ENCODE results near the gene CHD1.

CHD1 gene

GRCh38 chr5:98845878-98846277, 82.9 kb downstream of the CHD1 start:
- in situ Hi-C loops (cut with MboI; ENCODE audit: low pct_unique_long_range_greater_than_20kb, low sequenced_read_pairs, unreplicated experiment): no loop called here
- TF ChIP-seq, protein P1, sequence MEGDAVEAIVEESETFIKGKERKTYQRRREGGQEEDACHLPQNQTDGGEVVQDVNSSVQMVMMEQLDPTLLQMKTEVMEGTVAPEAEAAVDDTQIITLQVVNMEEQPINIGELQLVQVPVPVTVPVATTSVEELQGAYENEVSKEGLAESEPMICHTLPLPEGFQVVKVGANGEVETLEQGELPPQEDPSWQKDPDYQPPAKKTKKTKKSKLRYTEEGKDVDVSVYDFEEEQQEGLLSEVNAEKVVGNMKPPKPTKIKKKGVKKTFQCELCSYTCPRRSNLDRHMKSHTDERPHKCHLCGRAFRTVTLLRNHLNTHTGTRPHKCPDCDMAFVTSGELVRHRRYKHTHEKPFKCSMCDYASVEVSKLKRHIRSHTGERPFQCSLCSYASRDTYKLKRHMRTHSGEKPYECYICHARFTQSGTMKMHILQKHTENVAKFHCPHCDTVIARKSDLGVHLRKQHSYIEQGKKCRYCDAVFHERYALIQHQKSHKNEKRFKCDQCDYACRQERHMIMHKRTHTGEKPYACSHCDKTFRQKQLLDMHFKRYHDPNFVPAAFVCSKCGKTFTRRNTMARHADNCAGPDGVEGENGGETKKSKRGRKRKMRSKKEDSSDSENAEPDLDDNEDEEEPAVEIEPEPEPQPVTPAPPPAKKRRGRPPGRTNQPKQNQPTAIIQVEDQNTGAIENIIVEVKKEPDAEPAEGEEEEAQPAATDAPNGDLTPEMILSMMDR (IDR thresholded peaks at IDR 0.05; ENCODE audit: extremely low read depth, insufficient read depth, missing control alignments): no peak
- DNase-seq (ENCODE audit: low spot score): no peak

DNA sequence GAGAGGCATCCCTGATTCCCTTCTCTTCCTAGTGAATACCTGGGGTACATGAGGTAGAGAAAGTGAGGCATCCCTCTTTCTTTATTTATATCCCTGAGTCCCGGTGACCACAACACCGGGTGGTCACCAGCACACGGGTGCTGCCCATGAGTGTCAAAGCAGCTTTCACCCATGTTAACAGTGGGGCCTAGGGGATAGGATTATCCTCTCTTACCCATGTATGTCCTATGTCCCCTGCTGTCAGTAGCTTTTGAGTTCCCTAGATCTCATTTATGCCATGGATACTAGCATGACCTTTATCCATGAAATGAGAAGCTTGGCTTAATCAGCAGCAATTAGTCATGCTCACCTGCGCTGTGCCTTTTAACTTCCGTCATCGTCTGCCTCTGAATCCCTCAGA, 83.9 kb downstream of the CHD1 start:
- TF ChIP-seq, protein P1 (IDR thresholded peaks at IDR 0.05; ENCODE audit: extremely low read depth, insufficient read depth, missing control alignments): no peak
- in situ Hi-C loops (cut with MboI; ENCODE audit: low pct_unique_long_range_greater_than_20kb, low sequenced_read_pairs, unreplicated experiment): no loop called here

GRCh38 chr5:98843481-98843880, 85.3 kb downstream of the CHD1 start:
- in situ Hi-C loops (cut with MboI; ENCODE audit: low pct_unique_long_range_greater_than_20kb, low sequenced_read_pairs, unreplicated experiment): no loop called here
- TF ChIP-seq, protein P1 (IDR thresholded peaks at IDR 0.05; ENCODE audit: extremely low read depth, insufficient read depth, missing control alignments): no peak
- no peak for DNase-seq (ENCODE audit: low spot score)

More for the DNA sequence above, 83.9 kb downstream of the CHD1 start:
- DNase-seq (ENCODE audit: low spot score): no peak

GRCh38 chr5:98840946-98841345, 87.9 kb downstream of the CHD1 start:
- TF ChIP-seq, protein P1 (IDR thresholded peaks at IDR 0.05; ENCODE audit: extremely low read depth, insufficient read depth, missing control alignments): no peak
- no peak for DNase-seq (ENCODE audit: low spot score)
- in situ Hi-C loops (cut with MboI; ENCODE audit: low pct_unique_long_range_greater_than_20kb, low sequenced_read_pairs, unreplicated experiment): no loop called here

DNA sequence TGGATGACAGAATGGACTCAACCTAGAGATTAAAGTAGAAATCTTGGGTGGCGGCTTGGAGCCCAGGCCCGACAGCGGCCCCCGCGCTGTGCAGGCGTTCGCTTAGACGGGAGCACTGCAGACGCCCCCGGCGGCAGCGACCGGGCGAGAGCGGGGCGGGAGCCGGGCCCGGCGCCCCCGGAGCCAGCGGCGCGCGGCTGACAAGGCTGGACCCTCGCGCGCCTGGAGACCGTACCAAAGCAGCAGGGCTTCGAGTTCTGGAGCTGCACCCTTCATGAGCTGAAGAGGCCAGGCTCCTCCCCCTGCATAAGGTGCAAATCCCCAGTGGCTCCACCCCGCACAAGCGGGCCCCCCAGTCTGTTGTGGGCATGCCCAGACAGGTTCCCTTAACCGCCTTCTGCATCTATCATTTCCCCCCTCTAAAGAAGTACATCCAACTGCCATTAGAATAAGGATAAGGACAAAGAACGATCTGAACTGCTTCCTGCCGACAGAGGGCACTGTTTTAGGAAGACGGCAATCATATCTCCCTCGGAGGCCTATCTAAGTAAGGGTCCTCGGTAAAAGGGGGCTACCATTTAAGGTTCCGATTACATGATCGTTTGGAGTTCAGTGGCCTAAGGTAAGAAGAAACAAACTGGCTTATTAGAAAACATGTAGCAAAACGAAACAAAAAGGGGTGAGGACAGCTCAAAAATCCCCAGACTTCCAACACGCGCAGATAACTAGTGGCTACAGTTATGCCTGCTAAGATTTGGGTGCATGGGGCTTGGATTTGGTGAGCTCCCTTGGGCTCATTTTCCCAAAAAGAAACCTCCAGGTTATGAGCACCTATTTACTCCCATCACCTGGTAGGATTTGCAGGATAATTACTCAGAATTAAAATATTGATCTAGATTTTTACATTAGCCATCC, 89.1 kb downstream of the CHD1 start:
- no peak for DNase-seq (ENCODE audit: low spot score)
- in situ Hi-C loops (cut with MboI; ENCODE audit: low pct_unique_long_range_greater_than_20kb, low sequenced_read_pairs, unreplicated experiment): no loop called here
- TF ChIP-seq, protein P1 (IDR thresholded peaks at IDR 0.05; ENCODE audit: extremely low read depth, insufficient read depth, missing control alignments): peak; percentile 17

- in situ Hi-C loops (cut with MboI; ENCODE audit: low pct_unique_long_range_greater_than_20kb, low sequenced_read_pairs, unreplicated experiment): no loop called here
- no peak for DNase-seq (ENCODE audit: low spot score)
- TF ChIP-seq, protein P1 (IDR thresholded peaks at IDR 0.05; ENCODE audit: extremely low read depth, insufficient read depth, missing control alignments): no peak
Observed at GRCh38 chr5:98836175-98836574, 92.6 kb downstream of the CHD1 start.
